ENCODE measurements around the gene MAPK9.

DNA sequence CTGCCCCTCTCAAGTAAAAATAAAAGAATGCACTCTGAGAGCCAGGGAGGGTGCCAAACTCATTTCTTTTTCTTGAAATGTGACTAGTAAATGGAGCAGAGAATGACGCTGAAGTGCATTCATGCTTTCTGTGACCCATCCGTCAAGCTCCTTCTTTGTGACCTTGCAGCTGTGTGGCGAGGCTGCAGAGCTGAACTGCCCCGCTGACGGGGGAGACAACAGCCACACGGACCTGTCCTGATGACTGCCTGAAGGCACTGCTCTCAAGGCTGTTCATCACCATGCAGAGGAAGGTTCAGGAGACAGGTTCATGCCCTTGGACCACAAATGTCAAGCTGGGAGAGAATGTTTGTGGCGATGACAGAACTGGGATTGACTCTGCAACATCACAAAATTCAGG, 61.9 kb downstream of the MAPK9 start:
- TF ChIP-seq, protein P1, sequence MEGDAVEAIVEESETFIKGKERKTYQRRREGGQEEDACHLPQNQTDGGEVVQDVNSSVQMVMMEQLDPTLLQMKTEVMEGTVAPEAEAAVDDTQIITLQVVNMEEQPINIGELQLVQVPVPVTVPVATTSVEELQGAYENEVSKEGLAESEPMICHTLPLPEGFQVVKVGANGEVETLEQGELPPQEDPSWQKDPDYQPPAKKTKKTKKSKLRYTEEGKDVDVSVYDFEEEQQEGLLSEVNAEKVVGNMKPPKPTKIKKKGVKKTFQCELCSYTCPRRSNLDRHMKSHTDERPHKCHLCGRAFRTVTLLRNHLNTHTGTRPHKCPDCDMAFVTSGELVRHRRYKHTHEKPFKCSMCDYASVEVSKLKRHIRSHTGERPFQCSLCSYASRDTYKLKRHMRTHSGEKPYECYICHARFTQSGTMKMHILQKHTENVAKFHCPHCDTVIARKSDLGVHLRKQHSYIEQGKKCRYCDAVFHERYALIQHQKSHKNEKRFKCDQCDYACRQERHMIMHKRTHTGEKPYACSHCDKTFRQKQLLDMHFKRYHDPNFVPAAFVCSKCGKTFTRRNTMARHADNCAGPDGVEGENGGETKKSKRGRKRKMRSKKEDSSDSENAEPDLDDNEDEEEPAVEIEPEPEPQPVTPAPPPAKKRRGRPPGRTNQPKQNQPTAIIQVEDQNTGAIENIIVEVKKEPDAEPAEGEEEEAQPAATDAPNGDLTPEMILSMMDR (IDR thresholded peaks at IDR 0.05; ENCODE audit: low read depth, low read length, poor library complexity, severe bottlenecking), result no peak
- no peak for TF ChIP-seq EZH2phosphoT487 (IDR thresholded peaks at IDR 0.05; ENCODE audit: borderline replicate concordance, low read length)

Measured in DOHH2 (cell line).